ENCODE results near the gene CAMK1G.

CAMK1G gene

GRCh38 chr1:209600541-209600940 lies 17.0 kb downstream of the CAMK1G start:
- no peaks in the 10 kb centered on the region for H3K36me3 ChIP-seq (ENCODE audit: control insufficient read depth, insufficient read depth, low read length)
- H3K27ac ChIP-seq (ENCODE audit: low read depth, low read length): no peak overlapping the region

DNA sequence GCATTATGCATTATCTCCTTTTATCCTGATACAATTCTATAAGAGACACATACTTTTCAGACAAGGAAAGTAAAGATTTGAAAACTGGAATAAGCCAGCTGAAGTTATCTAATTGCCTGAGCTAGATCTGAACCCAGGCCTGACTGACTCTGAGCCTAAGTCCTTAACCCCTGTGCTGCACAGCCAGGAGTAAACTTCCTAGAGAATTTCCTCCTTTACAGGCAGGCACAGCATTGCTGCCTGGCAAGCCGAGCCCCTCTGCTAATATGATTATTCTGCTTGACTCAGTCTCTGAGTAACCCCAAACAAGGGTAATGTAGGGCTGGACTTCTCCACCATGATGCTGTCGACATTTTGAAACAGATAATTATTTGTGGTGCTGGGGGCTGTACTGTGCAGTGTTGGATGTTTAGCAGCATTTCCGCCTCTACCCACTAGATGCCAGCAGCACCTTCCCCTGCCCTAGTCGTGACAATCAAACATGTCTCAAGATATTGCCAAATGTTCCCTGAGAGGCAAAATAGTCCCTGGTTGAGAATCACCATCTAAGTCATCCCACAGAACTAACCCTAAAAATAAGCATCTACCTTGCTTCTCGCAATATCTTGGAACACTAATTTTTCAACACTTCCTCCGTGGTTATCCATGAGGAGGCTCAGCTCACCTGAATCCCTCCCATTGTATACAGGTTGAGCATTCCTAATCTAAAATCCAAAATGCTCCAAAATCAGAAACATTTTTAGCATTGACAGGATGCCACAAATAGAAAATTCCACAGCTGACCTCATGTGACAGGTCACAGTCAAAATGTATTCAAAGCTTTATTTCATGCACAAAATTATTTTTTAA lies 18.5 kb downstream of the CAMK1G start:
- H3K4me1 ChIP-seq (ENCODE audit: control insufficient read depth, insufficient read depth, low read length): no peaks in the 10 kb centered on the region
- no peak overlapping the region for H3K27ac ChIP-seq (ENCODE audit: low read depth, low read length)
- H3K9me3 ChIP-seq (ENCODE audit: control insufficient read depth, insufficient read depth, low read length): no peaks in the 10 kb centered on the region
- H3K27me3 ChIP-seq (ENCODE audit: control insufficient read depth, insufficient read depth, low read length): no peaks in the 10 kb centered on the region
- no peak overlapping the region for H3K4me3 ChIP-seq (ENCODE audit: low read depth, low read length)
- no peaks in the 10 kb centered on the region for H3K36me3 ChIP-seq (ENCODE audit: control insufficient read depth, insufficient read depth, low read length)
- no peak overlapping the region for H3K9ac ChIP-seq (ENCODE audit: low read depth, low read length)

More at GRCh38 chr1:209600541-209600940, 17.0 kb downstream of the CAMK1G start:
- H3K4me1 ChIP-seq (ENCODE audit: control insufficient read depth, insufficient read depth, low read length): no peaks in the 10 kb centered on the region
- no peak overlapping the region for H3K4me3 ChIP-seq (ENCODE audit: low read depth, low read length)
- H3K9ac ChIP-seq (ENCODE audit: low read depth, low read length): no peak overlapping the region
- H3K27me3 ChIP-seq (ENCODE audit: control insufficient read depth, insufficient read depth, low read length): no peaks in the 10 kb centered on the region
- H3K9me3 ChIP-seq (ENCODE audit: control insufficient read depth, insufficient read depth, low read length): no peaks in the 10 kb centered on the region

DNA sequence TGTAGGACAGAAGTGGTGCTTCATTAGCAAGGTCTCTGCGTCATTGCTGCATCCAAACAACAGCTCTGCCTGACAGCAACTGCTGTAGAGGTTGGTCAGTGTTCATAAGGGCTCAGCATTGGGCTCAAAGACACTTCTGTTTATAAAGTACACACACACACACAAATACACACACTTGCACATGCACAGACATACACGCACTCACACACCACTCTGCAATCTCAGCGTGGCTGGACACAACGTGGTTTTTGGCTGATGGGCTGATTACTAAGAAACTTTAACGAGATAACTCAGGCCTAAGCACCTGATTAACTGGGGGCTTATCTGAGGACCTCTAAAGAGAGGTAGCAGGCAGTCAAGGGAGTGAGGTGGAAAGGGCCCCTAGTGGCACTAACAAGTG lies 20.4 kb downstream of the CAMK1G start:
- no peak overlapping the region for H3K27ac ChIP-seq (ENCODE audit: low read depth, low read length)
- no peaks in the 10 kb centered on the region for H3K36me3 ChIP-seq (ENCODE audit: control insufficient read depth, insufficient read depth, low read length)
- no peaks in the 10 kb centered on the region for H3K27me3 ChIP-seq (ENCODE audit: control insufficient read depth, insufficient read depth, low read length)
- H3K4me3 ChIP-seq (ENCODE audit: low read depth, low read length): no peak overlapping the region
- no peak overlapping the region for H3K9ac ChIP-seq (ENCODE audit: low read depth, low read length)
- no peaks in the 10 kb centered on the region for H3K4me1 ChIP-seq (ENCODE audit: control insufficient read depth, insufficient read depth, low read length)
- H3K9me3 ChIP-seq (ENCODE audit: control insufficient read depth, insufficient read depth, low read length): no peaks in the 10 kb centered on the region

DNA sequence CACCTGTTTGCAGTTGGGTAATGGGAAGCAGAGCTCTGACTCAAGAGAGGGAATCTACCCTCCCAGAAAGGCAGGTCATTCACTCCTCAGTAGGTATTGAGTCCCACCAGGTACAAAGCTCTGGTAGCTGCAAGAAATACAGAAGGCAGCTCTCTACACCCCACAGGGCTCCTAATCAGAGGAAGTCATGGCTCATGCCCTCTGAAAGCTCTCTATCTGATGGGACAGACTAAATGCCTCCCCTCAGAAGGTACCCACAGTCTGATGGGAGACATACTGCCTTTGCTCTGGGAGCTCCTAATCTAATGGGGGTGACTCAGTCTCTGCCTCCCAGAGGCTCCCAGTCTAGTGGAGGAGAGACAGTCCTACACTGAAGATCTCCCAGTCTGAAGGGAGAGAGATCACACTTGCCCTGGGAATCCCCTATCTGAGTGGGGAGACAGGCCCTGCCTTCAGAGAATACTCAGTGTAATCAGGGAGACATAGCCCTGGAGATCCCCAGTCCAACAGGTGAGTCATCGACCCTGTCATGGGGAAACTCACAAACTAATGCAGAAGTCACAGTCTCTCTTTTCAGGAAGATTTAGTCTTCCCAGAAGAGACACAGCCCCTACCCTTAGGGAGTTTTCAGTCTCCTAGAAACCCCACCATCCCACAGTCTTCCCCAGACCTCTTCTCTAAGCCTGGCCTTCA lies 23.7 kb downstream of the CAMK1G start:
- Histone ChIP-seq H3K4me3 (ENCODE audit: low read depth, low read length) (no peak overlapping the region), H3K36me3 (ENCODE audit: control insufficient read depth, insufficient read depth, low read length) (no peaks in the 10 kb centered on the region)

DNA sequence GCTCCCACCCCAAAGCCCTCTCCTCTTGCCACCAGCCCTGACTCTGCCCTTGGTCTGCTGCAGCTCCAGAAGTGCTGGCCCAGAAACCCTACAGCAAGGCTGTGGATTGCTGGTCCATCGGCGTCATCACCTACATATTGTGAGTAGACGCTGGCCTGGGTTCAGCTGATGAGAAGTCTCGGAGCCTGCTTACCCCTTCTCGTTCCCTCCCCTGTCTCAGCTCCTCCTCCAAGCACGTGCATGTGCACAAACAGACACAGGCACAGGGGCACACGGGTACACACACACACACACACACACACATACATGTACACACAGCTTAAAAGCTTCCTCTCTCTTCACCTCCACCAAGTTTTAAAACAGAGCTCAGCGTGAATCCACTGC lies 24.3 kb downstream of the CAMK1G start:
- H3K4me1 ChIP-seq (ENCODE audit: control insufficient read depth, insufficient read depth, low read length): no peaks in the 10 kb centered on the region
- no peak overlapping the region for H3K27ac ChIP-seq (ENCODE audit: low read depth, low read length)

More for the DNA sequence above, 23.7 kb downstream of the CAMK1G start:
- Histone ChIP-seq H3K27ac (ENCODE audit: low read depth, low read length) (no peak overlapping the region), H3K9ac (ENCODE audit: low read depth, low read length) (no peak overlapping the region), H3K27me3 (ENCODE audit: control insufficient read depth, insufficient read depth, low read length) (no peaks in the 10 kb centered on the region), H3K4me1 (ENCODE audit: control insufficient read depth, insufficient read depth, low read length) (no peaks in the 10 kb centered on the region), H3K9me3 (ENCODE audit: control insufficient read depth, insufficient read depth, low read length) (no peaks in the 10 kb centered on the region)

DNA sequence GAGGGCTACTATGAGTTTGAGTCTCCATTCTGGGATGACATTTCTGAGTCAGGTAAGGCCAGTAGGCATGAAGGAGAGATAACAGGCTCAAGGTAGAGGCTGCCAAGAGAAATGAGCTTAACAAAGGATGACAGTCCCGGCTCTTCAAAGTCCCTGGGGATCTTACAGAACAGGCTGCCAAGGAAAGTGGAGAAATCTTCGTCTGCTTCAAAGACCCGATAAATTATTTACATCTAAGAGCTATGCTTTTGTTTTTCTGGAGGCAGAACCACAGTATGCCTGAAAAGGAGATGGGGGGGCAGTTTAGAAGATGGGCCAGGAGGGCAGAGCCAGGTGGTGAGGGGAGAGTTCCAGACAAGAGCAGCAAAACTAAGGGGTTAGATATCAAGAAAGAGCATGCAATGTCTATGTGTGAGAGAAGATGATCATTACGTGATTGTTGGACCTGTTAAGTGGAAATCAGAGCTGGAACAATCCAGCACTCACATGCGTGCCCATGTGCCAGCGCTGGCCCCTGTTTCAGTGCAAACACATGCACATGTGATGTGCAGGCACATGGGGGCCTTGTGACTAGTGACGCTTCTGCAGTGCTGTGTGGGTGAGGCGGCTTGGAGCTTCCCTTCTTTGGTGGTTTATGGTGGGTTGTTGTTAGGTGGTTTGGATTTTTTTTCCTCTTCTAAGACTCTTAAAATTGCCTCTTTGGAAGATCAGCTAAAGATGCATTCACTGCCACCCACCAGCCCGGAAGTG lies 25.7 kb downstream of the CAMK1G start:
- H3K9ac ChIP-seq (ENCODE audit: low read depth, low read length): no peak overlapping the region
- no peaks in the 10 kb centered on the region for H3K9me3 ChIP-seq (ENCODE audit: control insufficient read depth, insufficient read depth, low read length)
- no peaks in the 10 kb centered on the region for H3K4me1 ChIP-seq (ENCODE audit: control insufficient read depth, insufficient read depth, low read length)
- H3K27me3 ChIP-seq (ENCODE audit: control insufficient read depth, insufficient read depth, low read length): no peaks in the 10 kb centered on the region
- no peak overlapping the region for H3K27ac ChIP-seq (ENCODE audit: low read depth, low read length)
- no peak overlapping the region for H3K4me3 ChIP-seq (ENCODE audit: low read depth, low read length)
- H3K36me3 ChIP-seq (ENCODE audit: control insufficient read depth, insufficient read depth, low read length): no peaks in the 10 kb centered on the region

More for the DNA sequence above, 24.3 kb downstream of the CAMK1G start:
- Histone ChIP-seq H3K9me3 (ENCODE audit: control insufficient read depth, insufficient read depth, low read length) (no peaks in the 10 kb centered on the region), H3K9ac (ENCODE audit: low read depth, low read length) (no peak overlapping the region), H3K36me3 (ENCODE audit: control insufficient read depth, insufficient read depth, low read length) (no peaks in the 10 kb centered on the region), H3K4me3 (ENCODE audit: low read depth, low read length) (no peak overlapping the region), H3K27me3 (ENCODE audit: control insufficient read depth, insufficient read depth, low read length) (no peaks in the 10 kb centered on the region)

DNA sequence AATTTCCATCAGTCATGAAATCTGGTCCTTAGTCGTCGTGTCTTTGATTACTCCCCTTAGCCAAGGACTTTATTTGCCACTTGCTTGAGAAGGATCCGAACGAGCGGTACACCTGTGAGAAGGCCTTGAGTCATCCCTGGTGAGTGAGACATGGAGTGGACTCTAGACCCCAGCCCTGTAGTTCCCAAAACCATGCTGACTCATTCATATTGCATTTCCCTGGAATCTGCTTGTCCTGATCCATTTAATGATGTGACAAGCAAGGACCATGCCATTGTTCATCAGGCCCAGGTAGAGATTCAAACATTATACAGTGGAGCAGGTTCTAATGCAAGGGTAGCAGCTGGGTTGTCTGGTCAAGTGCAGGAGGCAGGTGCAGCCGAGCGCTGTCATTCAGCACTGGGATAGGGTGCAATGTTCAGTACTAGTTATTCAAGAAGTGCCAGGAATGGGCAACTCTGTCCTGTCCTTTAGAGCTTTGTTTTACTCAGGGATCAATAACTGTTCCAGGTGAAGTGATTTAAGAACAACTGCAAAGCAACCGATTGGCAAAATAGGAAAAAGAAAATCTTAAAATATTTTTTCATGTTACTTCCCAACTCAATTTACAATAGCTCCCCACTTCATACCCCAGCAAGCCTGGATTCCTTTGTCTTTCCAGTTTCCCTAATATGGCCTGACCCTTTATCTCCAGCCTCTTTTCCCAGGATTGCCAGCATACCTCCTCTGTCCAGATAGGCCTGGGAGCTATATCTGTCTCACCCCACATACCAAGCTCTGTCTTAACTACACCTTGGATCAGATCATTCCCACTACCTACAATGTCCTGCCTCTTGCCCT lies 26.5 kb downstream of the CAMK1G start:
- Histone ChIP-seq H3K4me1 (ENCODE audit: control insufficient read depth, insufficient read depth, low read length) (no peaks in the 10 kb centered on the region), H3K36me3 (ENCODE audit: control insufficient read depth, insufficient read depth, low read length) (no peaks in the 10 kb centered on the region), H3K27ac (ENCODE audit: low read depth, low read length) (no peak overlapping the region), H3K27me3 (ENCODE audit: control insufficient read depth, insufficient read depth, low read length) (no peaks in the 10 kb centered on the region), H3K9me3 (ENCODE audit: control insufficient read depth, insufficient read depth, low read length) (no peaks in the 10 kb centered on the region), H3K9ac (ENCODE audit: low read depth, low read length) (no peak overlapping the region), H3K4me3 (ENCODE audit: low read depth, low read length) (no peak overlapping the region)

GRCh38 chr1:209610631-209610905 lies 27.1 kb downstream of the CAMK1G start:
- Histone ChIP-seq H3K4me1 (ENCODE audit: control insufficient read depth, insufficient read depth, low read length) (no peaks in the 10 kb centered on the region), H3K27me3 (ENCODE audit: control insufficient read depth, insufficient read depth, low read length) (no peaks in the 10 kb centered on the region), H3K36me3 (ENCODE audit: control insufficient read depth, insufficient read depth, low read length) (no peaks in the 10 kb centered on the region)

DNA sequence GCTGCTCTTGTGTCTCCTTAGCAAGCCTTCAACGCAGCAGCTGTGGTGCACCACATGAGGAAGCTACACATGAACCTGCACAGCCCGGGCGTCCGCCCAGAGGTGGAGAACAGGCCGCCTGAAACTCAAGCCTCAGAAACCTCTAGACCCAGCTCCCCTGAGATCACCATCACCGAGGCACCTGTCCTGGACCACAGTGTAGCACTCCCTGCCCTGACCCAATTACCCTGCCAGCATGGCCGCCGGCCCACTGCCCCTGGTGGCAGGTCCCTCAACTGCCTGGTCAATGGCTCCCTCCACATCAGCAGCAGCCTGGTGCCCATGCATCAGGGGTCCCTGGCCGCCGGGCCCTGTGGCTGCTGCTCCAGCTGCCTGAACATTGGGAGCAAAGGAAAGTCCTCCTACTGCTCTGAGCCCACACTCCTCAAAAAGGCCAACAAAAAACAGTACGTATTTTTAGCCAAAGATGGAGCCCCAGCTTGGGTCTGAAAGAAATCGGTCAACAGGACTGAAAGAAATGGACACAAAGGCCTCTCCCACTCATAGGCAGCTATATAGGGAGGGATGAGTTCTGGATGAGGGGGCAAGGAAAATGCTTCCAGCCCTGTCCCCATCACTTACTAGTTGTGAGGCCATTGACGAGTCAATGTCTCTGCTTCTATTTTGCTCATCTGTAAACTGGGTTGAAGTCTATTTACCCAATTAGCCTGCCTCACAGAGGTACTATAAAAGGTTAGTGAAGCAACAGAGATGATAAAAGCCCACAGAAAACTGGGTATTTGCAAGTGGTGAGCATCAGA lies 28.5 kb downstream of the CAMK1G start:
- Histone ChIP-seq H3K4me1 (ENCODE audit: control insufficient read depth, insufficient read depth, low read length) (no peaks in the 10 kb centered on the region), H3K36me3 (ENCODE audit: control insufficient read depth, insufficient read depth, low read length) (no peaks in the 10 kb centered on the region), H3K27ac (ENCODE audit: low read depth, low read length) (no peak overlapping the region), H3K9ac (ENCODE audit: low read depth, low read length) (no peak overlapping the region), H3K9me3 (ENCODE audit: control insufficient read depth, insufficient read depth, low read length) (no peaks in the 10 kb centered on the region), H3K4me3 (ENCODE audit: low read depth, low read length) (no peak overlapping the region), H3K27me3 (ENCODE audit: control insufficient read depth, insufficient read depth, low read length) (no peaks in the 10 kb centered on the region)

More at GRCh38 chr1:209610631-209610905, 27.1 kb downstream of the CAMK1G start:
- Histone ChIP-seq H3K9me3 (ENCODE audit: control insufficient read depth, insufficient read depth, low read length) (no peaks in the 10 kb centered on the region), H3K27ac (ENCODE audit: low read depth, low read length) (no peak overlapping the region), H3K9ac (ENCODE audit: low read depth, low read length) (no peak overlapping the region), H3K4me3 (ENCODE audit: low read depth, low read length) (no peak overlapping the region)

Data from HUES48 (cell line).